ENCODE data around the gene TLL1.

TLL1 gene

GRCh38 chr4:166066936-166067335 is 193.9 kb downstream of the TLL1 start:
- no peak for DNase-seq

- no peak for DNase-seq
These were observed 194.9 kb downstream of the TLL1 start for GRCh38 chr4:166067915-166068314.

GRCh38 chr4:166073783-166074182 is 200.7 kb downstream of the TLL1 start:
- DNase-seq = no peak

- DNase-seq = no peak
These were observed 202.6 kb downstream of the TLL1 start for GRCh38 chr4:166075599-166075998.

- DNase-seq = no peak
These were observed 204.7 kb downstream of the TLL1 start for GRCh38 chr4:166077782-166078181.

- DNase-seq = no peak
These were observed 205.3 kb downstream of the TLL1 start for GRCh38 chr4:166078383-166078782.

- no peak for DNase-seq
These were observed 205.9 kb downstream of the TLL1 start for GRCh38 chr4:166078955-166079354.

GRCh38 chr4:166087569-166087968 is 214.5 kb downstream of the TLL1 start:
- DNase-seq = no peak

- DNase-seq = no peak
These were observed 215.5 kb downstream of the TLL1 start for GRCh38 chr4:166088576-166088975.

- DNase-seq = no peak
These were observed 218.1 kb downstream of the TLL1 start for GRCh38 chr4:166091146-166091545.

GRCh38 chr4:166091912-166092510 is 219.0 kb downstream of the TLL1 start:
- no peak for DNase-seq

GRCh38 chr4:166092797-166093290 is 219.8 kb downstream of the TLL1 start:
- no peak for DNase-seq

GRCh38 chr4:166104623-166105022 is 231.6 kb downstream of the TLL1 start:
- DNase-seq = no peak

GRCh38 chr4:166121897-166122296 is 248.9 kb downstream of the TLL1 start:
- DNase-seq = no peak

GRCh38 chr4:166123546-166123945 is 250.5 kb downstream of the TLL1 start:
- no peak for DNase-seq

- DNase-seq = no peak
These were observed 255.4 kb downstream of the TLL1 start for GRCh38 chr4:166128403-166128802.

- DNase-seq = no peak
These were observed 261.2 kb downstream of the TLL1 start for GRCh38 chr4:166134285-166134684.

- DNase-seq = no peak
These were observed 267.9 kb downstream of the TLL1 start for GRCh38 chr4:166140951-166141350.

GRCh38 chr4:166143227-166143626 is 270.2 kb downstream of the TLL1 start:
- DNase-seq = no peak

- no peak for DNase-seq
These were observed 271.6 kb downstream of the TLL1 start for GRCh38 chr4:166144607-166145006.

GRCh38 chr4:166146806-166147540 is 273.9 kb downstream of the TLL1 start:
- no peak for DNase-seq
